Esophagus squamous epithelium (tissue), 4 donors: ENCODE results near the gene RFC1.

Experiments used
- POLR2A ChIP-seq, 4 donors: fragments of 450-650 bp; IDR thresholded peaks; one replicate each; pipeline ENCODE4 v1.6.1; 2017; ENCODE audit warnings: antibody characterized with exemption in 4 of 4, mild to moderate bottlenecking in 4 of 4, moderate library complexity in 3 of 4
- TF ChIP-seq, protein P1 (sequence below), 6 experiments: fragments of 450-650 bp in 4 of 6; fragments of 200-600 bp in 2 of 6; sonication (generic) in 2 of 6; IDR thresholded peaks; one replicate each; pipeline ENCODE4 v1.5.1; 2016 to 2019; ENCODE audit warnings: antibody characterized with exemption in 6 of 6, mild to moderate bottlenecking in 4 of 6, moderate library complexity in 4 of 6

DNA sequence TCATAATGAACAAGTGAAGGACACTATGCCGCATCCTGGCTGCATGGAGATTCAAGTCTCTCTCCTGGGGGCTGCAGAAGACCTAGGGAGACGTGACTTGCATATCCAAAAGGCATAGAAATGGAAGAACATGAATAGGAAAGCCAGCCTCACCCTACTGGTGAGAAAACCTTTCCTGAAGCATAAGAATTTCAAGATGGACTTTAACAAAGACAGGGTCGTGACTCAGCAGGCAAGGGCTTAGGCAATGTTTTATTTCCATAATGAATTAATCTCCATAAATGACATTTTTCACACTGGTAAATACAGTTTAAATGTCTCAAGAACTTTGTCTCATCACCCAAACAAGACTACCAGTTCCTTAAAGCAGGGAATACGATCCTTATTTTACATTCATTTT lies 78.9 kb downstream of the RFC1 start:
- no peak for TF ChIP-seq POLR2A (IDR thresholded peaks at IDR 0.05)
- TF ChIP-seq, protein P1, sequence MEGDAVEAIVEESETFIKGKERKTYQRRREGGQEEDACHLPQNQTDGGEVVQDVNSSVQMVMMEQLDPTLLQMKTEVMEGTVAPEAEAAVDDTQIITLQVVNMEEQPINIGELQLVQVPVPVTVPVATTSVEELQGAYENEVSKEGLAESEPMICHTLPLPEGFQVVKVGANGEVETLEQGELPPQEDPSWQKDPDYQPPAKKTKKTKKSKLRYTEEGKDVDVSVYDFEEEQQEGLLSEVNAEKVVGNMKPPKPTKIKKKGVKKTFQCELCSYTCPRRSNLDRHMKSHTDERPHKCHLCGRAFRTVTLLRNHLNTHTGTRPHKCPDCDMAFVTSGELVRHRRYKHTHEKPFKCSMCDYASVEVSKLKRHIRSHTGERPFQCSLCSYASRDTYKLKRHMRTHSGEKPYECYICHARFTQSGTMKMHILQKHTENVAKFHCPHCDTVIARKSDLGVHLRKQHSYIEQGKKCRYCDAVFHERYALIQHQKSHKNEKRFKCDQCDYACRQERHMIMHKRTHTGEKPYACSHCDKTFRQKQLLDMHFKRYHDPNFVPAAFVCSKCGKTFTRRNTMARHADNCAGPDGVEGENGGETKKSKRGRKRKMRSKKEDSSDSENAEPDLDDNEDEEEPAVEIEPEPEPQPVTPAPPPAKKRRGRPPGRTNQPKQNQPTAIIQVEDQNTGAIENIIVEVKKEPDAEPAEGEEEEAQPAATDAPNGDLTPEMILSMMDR (IDR thresholded peaks at IDR 0.05), result no peak
